Right lobe of liver (tissue), 4 donors: Measurements from ENCODE around the gene SHANK2.

ENCODE experiments used
- CTCF ChIP-seq, 4 donors: fragments of 200-600 bp in 3 of 4; fragments of 450-650 bp in 1 of 4; IDR thresholded peaks; one replicate each; pipeline versions ENCODE4 v1.5.1 to v1.8.0; 2016 to 2022; ENCODE audit warnings: antibody characterized with exemption in 4 of 4, mild to moderate bottlenecking in 2 of 4
- POLR2A ChIP-seq: fragments of 450-650 bp; IDR thresholded peaks from one replicate; pipeline ENCODE4 v1.6.1; 2017; ENCODE audit warnings: antibody characterized with exemption, mild to moderate bottlenecking
- donor health status: DM: no; HTN: no; CAD: no.
- donor health status: DM: no; HTN: no; CAD: no.
- donor health status: DM: no; HTN: yes; CAD: no.

- TF ChIP-seq CTCF (IDR thresholded peaks at IDR 0.05) (no peak), POLR2A (no peak)
Observed at GRCh38 chr11:71239581-71239980, 12.8 kb downstream of the SHANK2 start.
